Activated B cell treated with CpG ODN at 0.5 μM for 24 hours (primary cell): Measurements from ENCODE around the gene MMEL1. TPM values are rescaled to one million over a fixed set of nuclear protein-coding genes. Genes with fewer than 3 reads are reported as not detected.
"Not testable (repeated sequence)": the region's sequence is repeated elsewhere in the genome, so short reads cannot be mapped to it uniquely, and the experiment has no call there.

Source experiments
- ATAC-seq: fragments of 200-7000 bp; cut with Tn5 transposase; one replicate; pipeline ENCODE4 v1.10.0; 2021; ENCODE audit warnings: low read depth, mild to moderate bottlenecking, moderate library complexity
- CTCF ChIA-PET: fragments of 350-600 bp; sonication (Branson Sonifier 250); formaldehyde crosslinking; loops from one replicate; lab custom pipeline; 2021; ENCODE audit warnings: antibody characterized with exemption; lab: Charles Lee
- POLR2A ChIA-PET: fragments of 350-600 bp; sonication (Branson Sonifier 250); formaldehyde crosslinking; loops from one replicate; lab custom pipeline; 2021; ENCODE audit warnings: antibody characterized with exemption; lab: Charles Lee
- DNase-seq: peaks from one replicate; pipeline ENCODE4 v3.0.0; 2022
- H3K27ac Mint-ChIP-seq: one replicate; pipeline ENCODE4 v1.8.0; 2020; ENCODE audit warnings: mixed read lengths
- H3K27me3 Mint-ChIP-seq: one replicate; pipeline ENCODE4 v1.8.0; 2021; ENCODE audit warnings: mixed read lengths
- H3K36me3 Mint-ChIP-seq: one replicate; pipeline ENCODE4 v1.8.0; 2021; ENCODE audit warnings: low read depth, mixed read lengths
- H3K4me1 Mint-ChIP-seq: one replicate; pipeline ENCODE4 v1.8.0; 2021; ENCODE audit warnings: mixed read lengths
- H3K4me3 Mint-ChIP-seq: one replicate; pipeline ENCODE4 v1.8.0; 2020; ENCODE audit warnings: mild to moderate bottlenecking, mixed read lengths
- H3K9me3 Mint-ChIP-seq: one replicate; pipeline ENCODE4 v1.8.0; 2020; ENCODE audit warnings: mixed read lengths
- intact Hi-C: fragments of 100-400 bp; cut with micrococcal nuclease; formaldehyde crosslinking; loops from one replicate; pipeline ENCODE4 v1.15.1; 2024
- total RNA-seq: library from RNA; stranded (reverse); gene quantifications from 2 replicates; pipeline ENCODE4 v1.2.3, GENCODE V29; 2022
- TF ChIP-seq, protein P1 (sequence below): fragments of 200-600 bp; IDR thresholded peaks from one replicate; pipeline ENCODE4 v1.8.0; 2022; ENCODE audit warnings: antibody characterized with exemption, mild to moderate bottlenecking

MMEL1 gene
- total RNA-seq, 1 donor from 2014 or later = not detected

DNA sequence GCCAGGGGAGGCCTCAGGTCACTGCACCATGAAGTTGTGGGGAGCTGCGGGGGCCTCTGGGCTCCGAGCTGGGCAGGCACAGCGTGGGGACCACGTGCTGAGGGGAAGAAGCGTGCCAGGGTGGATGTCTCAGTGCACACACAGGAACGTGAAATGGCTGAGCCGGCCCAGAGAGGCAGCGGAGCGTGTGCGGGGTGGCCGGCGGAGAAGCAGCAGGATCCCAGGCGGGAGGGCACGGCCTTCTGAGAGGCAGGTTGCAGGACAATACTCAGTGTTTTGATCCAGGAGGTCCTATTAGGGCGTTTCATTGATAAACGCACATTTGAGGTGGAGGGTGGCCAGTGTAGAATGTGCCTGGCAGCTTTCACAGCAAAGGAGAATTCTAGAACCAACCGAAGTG, 63.8 kb downstream of the MMEL1 start:
- intact Hi-C loops = no loop called here
- ATAC-seq (no peak), DNase-seq (no peak)
- H3K27ac Mint-ChIP-seq = no peak overlapping the region
- ChIA-PET POLR2A (interaction anchor here (1.3 kb wide), 1 partner anchor 11 kb away, joined by 3 read pairs; no protein-coding TSS in a partner anchor), CTCF (no interaction called here)
- no peak overlapping the region for H3K4me3 Mint-ChIP-seq
- H3K9me3 Mint-ChIP-seq = peaks cover 11% of the 10 kb centered on the region
- peaks cover 12% of the 10 kb centered on the region for H3K4me1 Mint-ChIP-seq
- no peaks in the 10 kb centered on the region for H3K36me3 Mint-ChIP-seq
- TF ChIP-seq, protein P1, sequence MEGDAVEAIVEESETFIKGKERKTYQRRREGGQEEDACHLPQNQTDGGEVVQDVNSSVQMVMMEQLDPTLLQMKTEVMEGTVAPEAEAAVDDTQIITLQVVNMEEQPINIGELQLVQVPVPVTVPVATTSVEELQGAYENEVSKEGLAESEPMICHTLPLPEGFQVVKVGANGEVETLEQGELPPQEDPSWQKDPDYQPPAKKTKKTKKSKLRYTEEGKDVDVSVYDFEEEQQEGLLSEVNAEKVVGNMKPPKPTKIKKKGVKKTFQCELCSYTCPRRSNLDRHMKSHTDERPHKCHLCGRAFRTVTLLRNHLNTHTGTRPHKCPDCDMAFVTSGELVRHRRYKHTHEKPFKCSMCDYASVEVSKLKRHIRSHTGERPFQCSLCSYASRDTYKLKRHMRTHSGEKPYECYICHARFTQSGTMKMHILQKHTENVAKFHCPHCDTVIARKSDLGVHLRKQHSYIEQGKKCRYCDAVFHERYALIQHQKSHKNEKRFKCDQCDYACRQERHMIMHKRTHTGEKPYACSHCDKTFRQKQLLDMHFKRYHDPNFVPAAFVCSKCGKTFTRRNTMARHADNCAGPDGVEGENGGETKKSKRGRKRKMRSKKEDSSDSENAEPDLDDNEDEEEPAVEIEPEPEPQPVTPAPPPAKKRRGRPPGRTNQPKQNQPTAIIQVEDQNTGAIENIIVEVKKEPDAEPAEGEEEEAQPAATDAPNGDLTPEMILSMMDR = no peak
- no peaks in the 10 kb centered on the region for H3K27me3 Mint-ChIP-seq

DNA sequence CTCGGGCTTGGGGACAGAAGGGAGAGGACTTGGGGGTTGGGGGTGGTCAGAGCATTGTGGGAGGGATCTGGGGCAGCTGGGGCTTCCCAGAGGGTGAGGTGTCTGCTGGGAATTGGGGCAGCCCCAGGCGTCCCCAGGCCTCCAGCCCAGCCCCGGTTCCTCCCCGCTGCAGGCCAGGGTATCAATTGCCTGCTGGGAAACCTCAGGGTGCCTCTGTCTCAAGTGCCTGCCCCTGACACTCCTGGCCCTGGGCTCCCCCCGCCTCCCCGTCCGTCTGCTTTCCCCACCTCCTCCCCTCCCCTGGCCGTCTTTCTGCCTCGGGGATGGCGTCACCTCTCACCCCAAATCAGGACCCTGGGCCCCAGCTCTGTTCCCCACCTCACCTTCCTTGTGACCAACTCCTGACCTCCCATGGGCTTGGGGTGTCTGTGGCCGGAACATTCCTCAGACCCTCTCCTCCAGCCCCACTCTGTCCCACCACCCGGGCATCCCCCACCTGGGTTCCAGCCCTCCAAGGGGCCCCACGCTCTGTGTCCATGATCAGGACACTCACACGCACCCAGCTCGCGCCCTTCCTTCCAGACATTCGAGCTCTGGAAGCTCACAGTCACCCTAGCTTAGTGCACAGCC, 64.5 kb downstream of the MMEL1 start:
- H3K4me1 Mint-ChIP-seq, intact Hi-C loops, CTCF ChIA-PET, H3K27ac Mint-ChIP-seq, H3K9me3 Mint-ChIP-seq, H3K36me3 Mint-ChIP-seq, POLR2A ChIA-PET, H3K27me3 Mint-ChIP-seq, H3K4me3 Mint-ChIP-seq, DNase-seq: not testable (repeated sequence)
- ATAC-seq = peak; percentile 37

DNA sequence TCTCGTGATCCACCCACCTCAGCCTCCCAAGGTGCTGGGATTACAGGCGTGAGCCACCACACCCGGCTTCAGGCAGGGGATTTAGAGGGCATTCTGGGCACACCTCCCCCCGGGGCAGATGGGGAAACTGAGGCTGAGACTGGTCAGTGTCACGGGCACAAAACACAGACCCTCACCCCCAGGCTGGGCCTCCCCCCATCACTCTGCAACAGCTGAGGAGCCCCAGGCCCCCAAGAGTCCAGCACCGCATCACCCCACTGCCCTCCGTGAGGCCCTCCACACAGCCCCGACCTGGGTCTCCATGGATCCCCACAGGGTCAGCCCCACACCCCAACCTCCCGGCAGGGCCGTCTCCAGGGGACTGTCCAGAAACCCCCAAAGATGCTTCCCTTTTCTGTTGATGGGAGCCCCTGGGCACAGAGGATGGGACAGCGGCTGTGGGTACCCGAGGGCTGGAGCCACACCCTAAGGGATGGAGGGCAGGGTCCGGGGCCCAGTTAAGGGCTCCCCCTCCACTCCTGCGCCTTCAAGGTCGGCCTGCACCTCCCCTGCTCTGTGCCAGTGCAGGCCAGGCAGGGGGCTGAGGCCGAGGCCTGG, 65.6 kb downstream of the MMEL1 start:
- TF ChIP-seq, protein P1 = no peak
- ChIA-PET CTCF (no interaction called here), POLR2A (no interaction called here)
- H3K27ac Mint-ChIP-seq = no peak overlapping the region
- H3K4me1 Mint-ChIP-seq = no peaks in the 10 kb centered on the region
- H3K27me3 Mint-ChIP-seq = no peaks in the 10 kb centered on the region
- H3K9me3 Mint-ChIP-seq = no peaks in the 10 kb centered on the region
- DNase-seq (no peak), ATAC-seq (no peak)
- H3K36me3 Mint-ChIP-seq = peaks cover 11% of the 10 kb centered on the region
- no peak overlapping the region for H3K4me3 Mint-ChIP-seq
- intact Hi-C loops = no loop called here

DNA sequence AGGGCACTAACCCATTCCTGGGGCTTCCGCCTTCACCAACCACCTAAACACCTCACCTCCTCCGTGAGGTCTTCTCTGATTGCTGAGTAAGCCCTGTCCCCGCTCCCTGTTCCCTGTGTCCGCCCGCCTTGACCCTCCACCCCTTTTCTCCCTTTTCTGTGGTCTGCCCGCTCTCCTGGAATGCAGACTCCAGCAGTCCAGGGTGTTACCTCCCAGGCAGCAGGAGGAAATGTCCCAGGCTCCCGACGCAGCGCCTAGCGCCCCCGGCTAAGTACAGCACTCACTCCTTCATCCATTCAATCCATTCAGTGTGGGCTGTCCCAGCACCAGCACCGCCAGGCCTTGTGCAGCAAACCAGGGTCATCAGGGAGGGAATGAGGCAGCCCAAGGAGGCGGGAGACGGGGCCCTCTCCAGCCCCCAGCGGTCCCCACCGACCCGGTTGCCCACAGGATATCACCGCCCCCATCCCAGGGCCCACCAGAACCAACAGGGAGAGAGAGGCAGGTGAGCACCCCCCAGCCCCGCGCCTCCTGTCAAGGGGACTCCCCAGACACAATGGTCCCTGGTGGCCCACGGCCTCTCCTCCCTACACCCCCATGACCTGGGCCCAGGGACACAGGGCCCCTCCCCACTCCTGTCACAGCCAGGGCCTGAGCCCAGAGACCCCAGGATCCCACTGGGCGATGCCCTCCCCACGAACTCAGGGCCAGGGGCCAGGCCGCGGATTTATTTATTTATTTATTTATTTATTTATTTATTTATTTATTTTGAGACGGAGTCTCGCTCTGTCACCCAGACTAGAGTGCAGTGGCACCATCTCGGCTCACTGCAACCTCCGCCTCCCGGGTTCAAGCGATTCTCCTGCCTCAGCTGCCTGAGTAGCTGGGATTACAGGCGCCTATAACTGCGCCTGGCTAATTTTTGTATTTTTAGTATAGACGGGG, 66.4 kb downstream of the MMEL1 start:
- H3K36me3 Mint-ChIP-seq = peaks cover 14% of the 10 kb centered on the region
- no peak overlapping the region for H3K4me3 Mint-ChIP-seq
- DNase-seq (no peak), ATAC-seq (no peak)
- POLR2A ChIA-PET = interaction anchor here (1.7 kb wide), 1 partner anchor 19 kb away, joined by 8 read pairs; no protein-coding TSS in a partner anchor
- CTCF ChIA-PET = no interaction called here
- TF ChIP-seq, protein P1 = no peak
- H3K27me3 Mint-ChIP-seq = no peaks in the 10 kb centered on the region
- H3K9me3 Mint-ChIP-seq = no peaks in the 10 kb centered on the region
- intact Hi-C loops = no loop called here
- H3K27ac Mint-ChIP-seq = no peak overlapping the region
- H3K4me1 Mint-ChIP-seq = peaks cover 2% of the 10 kb centered on the region

DNA sequence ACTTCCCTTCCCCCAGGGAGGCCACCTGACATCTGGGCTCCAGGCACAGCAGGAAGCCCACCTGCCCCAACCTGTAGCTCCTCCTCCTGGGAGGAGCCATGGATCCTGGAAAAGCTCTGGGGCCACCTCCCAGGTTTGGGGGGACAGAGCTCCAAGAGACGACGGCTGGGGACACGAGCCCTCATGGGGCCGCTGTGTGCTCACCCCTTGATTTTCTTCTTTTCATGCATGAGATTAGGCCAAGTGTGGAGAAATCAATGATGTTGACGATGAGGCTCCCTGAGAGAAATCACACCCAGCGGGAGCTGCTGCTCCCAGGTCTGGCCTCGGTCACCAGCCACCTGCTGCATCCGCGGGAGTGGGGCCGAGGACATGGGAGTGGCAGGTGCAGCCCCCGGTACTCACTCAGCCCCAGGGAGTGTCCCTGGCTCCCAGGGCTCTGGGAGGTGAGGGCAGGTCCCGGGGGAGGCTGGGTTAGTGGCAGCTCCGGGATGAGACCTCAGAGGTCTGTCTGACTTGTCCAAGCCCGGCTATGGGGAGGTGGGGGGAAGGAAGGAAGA, 67.9 kb downstream of the MMEL1 start:
- intact Hi-C loops = no loop called here
- ChIA-PET CTCF (no interaction called here), POLR2A (interaction anchor here (0.8 to 1.7 kb wide), 3 partner anchors 9 to 38 kb away, joined by 3 to 8 read pairs (median 6); partner anchors contain the start of genes PANK4 and TNFRSF14)
- peaks cover 27% of the 10 kb centered on the region for H3K36me3 Mint-ChIP-seq
- DNase-seq (no peak), ATAC-seq (no peak)
- peaks cover 4% of the 10 kb centered on the region for H3K4me1 Mint-ChIP-seq
- no peaks in the 10 kb centered on the region for H3K27me3 Mint-ChIP-seq
- H3K9me3 Mint-ChIP-seq = no peaks in the 10 kb centered on the region
- no peak overlapping the region for H3K27ac Mint-ChIP-seq
- TF ChIP-seq, protein P1 = no peak
- H3K4me3 Mint-ChIP-seq = no peak overlapping the region
